ENCODE data around the gene DENND1C.

The DENND1C gene

GRCh38 chr19:6418562-6418932 lies 63.0 kb downstream of the DENND1C start:
- DNase-seq = no peak

GRCh38 chr19:6417713-6418561 lies 63.6 kb downstream of the DENND1C start:
- DNase-seq = no peak

All from NCI-H2171 (cell line).